Superior temporal gyrus (tissue), 1 donor: ENCODE data around the gene AKAP13.
"Not testable (repeated sequence)": the region's sequence is repeated elsewhere in the genome, so short reads cannot be mapped to it uniquely, and the experiment has no call there.

Experiments used
- DNase-seq: peaks from one replicate; pipeline ENCODE4 v3.0.0-alpha.2; 2016; ENCODE audit errors: extremely low spot score

Gene AKAP13

DNA sequence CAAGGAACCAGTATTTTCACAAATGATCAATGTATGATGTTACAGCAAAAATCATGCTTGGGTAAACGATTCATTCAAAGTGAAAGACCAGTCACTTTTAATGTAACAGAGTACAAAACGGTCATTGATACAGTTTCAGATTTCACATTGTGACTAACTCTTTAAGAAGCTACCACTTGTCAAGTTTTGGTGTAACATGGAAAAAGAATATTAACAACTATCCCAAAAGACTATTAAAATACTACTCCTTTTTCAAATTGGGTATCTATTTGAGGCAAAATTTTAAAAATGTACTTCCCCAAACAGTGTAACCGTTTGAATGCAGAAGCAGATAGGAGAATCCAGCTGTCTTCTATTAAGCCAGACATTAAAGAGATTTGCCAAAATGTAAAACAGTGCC, 31.7 kb downstream of the AKAP13 start:
- no peak for DNase-seq

DNA sequence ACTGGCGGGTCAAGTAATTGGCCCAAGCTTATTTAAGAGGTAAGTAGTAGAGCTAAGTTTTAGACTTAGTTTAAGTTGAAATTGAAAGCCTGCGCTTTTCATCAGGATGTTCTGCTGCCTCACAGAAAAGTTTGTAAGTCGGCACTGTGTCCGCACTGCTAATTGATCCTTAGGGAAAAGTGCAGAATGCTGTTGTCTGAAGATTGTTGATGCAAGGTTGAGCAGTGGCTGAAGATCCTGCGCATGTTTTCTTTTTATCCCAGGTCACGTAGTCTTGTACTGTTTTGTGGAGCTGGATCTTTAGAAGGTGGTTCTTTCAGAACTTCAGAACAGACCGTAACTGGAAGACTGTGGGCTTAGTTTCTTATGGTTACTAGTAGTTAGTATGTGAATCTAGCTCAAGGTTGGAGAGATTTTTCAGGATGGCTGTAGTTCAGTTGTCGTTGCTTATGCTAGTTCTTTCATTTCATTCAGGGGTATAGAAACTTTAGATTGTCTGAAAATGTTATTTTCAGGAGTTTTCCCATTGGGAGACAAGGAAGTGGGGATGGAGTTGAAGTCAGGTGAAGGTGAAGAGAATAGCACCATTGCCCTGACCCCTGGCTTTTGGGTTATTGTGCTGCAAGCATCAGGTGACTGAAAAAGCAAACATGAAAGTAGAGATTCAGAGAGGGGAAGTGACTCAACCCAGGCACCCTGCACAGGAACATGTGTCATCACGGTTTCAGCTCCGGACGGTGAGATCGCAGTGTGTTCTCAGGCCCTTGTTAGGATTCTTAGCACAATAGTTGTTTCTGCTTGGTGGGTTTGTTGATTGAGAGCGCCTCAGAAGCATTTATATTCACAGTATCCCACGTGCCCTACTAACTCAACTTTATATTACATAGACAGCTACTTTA, 32.8 kb downstream of the AKAP13 start:
- DNase-seq, result no peak

DNA sequence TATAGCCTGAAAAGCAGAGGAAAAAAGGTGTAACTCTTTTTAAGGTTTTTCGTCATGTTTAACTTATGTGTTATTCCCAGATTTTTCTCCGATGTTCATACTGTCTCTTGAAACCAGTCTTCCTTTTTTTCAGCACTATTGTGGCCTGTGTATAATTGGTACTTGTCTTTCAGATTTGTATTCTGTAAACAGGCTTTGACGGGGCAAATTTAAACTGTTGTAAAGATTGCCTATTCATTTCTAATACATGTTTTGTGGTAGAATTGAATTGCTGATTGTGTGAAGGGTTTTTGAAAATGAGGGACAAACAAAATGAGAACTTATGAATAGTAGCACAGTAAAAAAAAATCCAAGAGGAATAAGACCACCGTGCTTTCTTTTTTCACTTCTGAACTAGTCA, 33.6 kb downstream of the AKAP13 start:
- DNase-seq, result no peak

DNA sequence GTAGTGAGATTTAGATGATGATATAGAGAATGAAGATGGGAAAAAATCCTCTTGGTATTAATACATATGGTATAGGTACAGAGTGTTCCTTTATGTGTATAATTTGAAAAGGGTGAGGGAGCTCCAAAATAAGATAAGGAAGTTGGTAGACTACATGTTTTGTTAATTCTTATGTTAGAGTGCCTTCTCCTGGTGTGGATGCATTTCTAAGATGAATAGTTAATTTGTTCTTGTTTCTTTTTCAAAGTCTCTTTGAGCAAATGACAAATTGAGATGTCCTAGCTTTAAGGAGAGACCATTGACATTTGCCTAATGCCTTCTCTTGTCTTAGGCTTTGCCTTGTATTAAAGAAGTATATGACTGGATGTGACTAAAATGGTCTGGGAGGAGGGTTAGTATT, 34.1 kb downstream of the AKAP13 start:
- no peak for DNase-seq

DNA sequence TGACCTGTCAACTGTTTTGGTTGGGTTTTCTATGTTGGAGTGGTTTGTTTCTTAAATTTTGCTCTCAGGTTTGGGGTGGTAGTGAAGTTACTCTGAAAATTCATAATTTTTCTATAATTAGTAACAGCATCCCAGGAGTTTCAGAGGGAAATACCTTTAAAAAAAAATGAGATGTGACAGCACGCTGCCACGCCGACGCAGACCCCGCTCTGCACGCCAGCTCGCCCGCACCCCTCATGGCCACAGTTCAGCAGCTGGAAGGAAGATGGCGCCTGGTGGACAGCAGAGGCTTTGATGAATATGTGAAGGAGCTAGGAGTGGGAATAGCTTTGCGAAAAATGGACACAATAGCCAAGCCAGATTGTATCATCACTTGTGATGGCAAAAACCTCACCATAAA, 34.6 kb downstream of the AKAP13 start:
- no peak for DNase-seq

DNA sequence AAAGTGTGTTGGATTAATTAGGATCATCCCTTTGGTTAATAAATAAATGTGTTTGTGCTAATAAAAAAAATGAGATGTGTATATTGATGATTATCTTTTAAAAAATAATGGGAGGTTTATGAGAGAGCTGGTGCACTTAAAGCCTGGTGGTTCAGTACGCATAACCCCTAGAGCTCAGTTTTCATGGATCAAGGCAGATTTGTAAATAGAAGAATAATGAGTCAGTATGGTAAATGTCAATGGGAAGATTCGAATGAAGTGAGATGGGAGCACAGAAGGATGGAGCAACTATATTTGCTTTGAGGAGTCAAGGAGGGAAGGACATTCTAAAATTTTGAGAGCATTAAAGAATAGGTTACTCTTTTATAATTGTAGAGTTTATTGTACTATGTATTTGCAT, 35.4 kb downstream of the AKAP13 start:
- no peak for DNase-seq

DNA sequence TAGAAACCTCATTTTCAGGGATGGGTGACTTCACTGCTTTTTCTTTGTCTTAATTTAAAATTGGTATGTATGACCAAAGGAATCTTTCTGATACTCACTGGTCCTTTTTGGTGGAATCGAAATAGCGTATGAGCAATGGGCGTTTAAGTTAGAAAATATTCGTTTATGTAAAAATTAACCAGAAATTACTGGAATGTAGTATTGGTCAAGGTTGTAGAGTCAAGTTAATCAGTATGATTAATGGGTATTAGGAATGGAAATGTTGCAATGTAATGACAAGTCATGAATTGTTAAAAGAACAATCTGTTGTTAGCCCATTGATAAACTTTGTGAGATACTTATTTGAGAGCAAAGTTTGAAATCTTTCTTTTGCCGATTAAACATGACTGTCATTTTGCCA, 36.9 kb downstream of the AKAP13 start:
- no peak for DNase-seq

DNA sequence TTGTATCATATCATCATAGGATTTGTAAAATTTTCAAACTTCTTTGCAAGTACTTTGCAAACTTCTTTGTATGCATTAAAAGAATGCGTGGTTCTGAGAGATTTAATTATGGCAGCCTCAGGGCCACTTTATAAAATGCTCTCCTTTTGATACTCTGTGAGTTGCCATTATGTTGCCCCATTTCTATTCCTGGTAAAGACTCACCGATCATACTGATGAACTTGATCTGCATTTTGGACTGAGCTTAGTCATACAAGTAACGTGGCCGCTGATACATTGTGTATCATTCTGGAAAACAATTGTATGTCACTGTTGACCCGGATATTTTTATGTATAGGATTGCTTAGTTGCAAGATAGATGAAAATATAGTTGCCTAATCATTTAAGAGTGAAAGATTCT, 38.8 kb downstream of the AKAP13 start:
- no peak for DNase-seq

DNA sequence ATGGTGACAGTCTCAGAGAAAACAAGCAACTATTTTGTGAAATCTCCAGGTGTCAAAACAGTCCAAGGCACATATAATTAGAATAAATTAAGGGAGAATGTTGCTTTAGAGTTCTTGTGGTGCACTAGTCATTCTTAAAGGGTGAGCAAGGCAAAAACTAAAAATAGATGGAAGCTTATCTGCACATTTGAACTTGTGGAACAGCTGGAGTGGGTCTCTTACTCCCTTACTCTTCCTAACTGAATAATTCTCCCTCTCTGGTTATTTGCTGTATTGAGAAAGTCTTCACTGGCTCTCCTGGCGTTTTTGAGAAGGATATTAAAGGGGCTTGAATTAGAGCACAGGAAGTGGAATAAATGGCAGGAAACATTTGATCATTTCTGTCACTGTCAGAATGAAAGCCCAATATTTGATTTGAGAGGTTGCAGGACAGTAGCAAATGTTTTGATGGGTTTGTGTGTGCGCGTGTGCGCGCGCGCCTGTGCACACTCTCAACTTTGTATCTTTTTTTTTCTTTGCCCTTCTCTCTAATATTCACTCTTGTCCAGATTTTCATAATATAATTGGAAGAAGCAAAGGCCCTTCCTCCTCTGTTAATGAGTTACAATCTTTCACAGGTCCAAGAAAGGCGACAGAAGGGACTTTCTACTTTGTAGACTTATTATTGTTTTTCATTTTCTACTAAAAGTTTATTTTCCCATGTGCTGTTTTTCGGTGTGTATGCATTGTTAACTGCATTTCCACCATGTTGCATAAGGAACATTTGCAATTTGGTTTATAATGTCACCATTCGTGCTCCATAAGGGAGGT, 40.9 kb downstream of the AKAP13 start:
- DNase-seq, result no peak

DNA sequence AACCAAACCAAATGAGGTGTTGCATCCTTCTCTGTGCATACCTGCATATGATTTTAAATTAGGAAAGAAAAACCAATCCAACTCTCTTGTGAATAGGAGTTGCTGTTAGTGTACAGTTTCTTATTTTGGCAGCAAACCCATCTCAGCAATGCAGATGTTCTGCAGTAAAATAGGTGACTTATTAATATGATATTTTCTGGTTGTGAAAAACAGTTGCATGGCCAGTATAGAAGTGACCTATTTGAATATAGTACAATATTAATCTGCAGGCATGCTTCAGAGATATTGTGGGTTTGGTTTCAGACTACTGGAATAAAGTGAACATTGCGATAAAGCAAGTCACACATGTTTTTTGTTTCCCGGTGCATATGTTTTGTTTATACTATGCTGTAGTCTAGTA, 42.2 kb downstream of the AKAP13 start:
- no peak for DNase-seq

DNA sequence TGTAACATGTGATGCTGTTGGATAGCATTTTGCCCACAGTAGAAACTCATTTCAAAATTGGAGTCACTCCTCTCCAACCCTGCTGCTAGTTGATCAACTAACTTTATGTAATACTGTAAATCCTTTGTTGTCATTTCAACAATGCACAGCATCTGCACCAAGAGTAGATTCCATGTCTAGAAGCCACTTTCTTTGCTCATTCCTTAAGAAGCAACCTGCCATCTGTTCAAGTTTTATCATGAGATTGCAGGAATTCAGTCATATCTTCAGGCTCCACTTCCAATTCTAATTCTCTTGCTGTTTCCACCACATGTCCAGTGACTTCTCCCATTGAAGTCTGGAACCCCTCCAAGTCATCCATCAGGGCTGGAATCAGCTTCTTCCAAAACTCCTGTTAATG, 42.9 kb downstream of the AKAP13 start:
- DNase-seq, result no peak

DNA sequence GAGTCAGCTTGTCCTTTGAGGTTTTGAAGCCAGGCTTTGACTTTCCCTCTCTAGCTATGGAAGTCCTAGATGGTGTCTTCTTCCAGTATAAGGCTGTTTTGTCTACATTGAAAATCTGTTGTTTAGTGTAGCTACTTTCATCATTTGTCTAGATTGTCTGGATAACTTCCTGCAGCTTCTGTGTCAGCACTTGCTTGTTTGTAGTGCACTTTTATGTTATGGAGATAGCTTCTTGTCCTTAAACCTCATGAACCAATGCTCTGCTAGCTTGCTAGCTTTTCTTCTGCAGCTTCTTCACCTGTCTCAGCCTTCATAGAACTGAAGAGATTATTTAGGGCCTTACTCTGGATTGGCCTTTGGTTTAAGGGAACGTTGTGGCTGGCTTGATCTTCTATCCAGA, 43.8 kb downstream of the AKAP13 start:
- no peak for DNase-seq

DNA sequence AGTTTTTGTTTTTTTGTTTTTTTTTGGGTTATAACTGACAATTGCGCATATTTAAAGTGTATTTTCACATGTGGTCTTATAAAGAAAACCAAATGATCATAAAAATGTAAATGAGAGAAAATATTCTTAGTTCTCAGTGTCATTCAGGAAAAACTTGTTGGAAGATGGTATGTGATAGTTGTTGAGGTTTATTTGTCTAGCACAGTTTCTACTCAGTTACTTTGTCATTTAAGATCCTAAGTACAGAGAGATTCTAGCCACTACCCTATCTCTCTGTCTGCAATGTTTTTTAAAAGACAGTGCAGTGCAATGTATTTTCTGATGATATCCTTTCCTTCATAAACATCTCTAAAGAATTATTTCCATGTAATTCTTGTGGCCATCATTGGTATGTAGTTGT, 46.1 kb downstream of the AKAP13 start:
- no peak for DNase-seq

DNA sequence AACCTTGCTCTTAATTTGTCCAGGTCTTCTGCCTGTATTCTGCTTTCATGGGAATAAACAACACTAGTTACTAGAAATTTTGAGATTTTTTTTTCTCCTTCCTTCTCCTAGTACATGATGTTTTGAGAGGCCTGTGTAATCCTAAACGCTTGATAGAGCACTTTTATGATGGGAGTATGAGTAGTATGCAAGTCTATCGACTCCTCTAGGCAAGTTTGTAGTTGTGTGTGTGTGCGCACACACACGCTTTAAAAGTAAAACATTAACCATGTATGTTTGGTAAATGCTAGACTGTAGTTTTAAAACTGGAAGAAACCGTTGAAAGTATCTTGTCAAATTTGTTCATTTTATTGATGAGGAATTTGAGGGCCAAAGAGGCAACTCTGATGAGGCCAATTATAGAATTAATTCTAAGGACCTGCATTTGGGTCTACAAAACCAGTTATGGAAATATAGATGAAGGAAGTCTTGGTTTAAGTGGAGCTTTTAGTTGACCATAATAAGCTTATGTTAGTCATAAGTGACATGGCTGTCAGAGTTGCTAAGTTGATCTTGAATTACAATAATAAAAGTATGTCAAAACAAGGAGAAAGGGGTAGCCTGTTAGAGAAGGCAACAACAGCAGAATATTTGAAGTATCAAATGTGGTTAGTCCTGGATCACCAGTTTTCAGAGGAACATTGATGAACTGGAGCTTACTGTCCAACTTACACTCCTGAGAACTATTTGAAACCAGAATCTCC, 47.1 kb downstream of the AKAP13 start:
- DNase-seq, result no peak

DNA sequence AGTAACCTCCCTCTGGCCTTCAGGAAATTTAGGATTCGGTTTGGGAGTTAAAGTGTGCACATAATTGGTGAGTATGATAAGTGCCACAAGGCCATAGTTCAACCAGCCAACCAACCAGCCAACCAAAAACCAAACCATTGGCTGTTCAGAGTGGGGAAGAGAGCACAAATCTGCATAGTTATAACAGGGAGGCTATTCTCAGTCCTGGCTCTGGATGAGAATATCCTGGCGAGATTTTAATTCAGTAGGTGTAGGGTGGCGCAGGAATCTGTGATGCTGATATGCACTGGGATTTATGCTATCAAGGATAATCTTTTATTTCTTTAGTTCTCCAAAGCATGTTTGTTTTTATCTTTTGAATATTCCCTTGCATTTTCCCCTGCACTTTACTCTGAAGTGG, 49.1 kb downstream of the AKAP13 start:
- no peak for DNase-seq

DNA sequence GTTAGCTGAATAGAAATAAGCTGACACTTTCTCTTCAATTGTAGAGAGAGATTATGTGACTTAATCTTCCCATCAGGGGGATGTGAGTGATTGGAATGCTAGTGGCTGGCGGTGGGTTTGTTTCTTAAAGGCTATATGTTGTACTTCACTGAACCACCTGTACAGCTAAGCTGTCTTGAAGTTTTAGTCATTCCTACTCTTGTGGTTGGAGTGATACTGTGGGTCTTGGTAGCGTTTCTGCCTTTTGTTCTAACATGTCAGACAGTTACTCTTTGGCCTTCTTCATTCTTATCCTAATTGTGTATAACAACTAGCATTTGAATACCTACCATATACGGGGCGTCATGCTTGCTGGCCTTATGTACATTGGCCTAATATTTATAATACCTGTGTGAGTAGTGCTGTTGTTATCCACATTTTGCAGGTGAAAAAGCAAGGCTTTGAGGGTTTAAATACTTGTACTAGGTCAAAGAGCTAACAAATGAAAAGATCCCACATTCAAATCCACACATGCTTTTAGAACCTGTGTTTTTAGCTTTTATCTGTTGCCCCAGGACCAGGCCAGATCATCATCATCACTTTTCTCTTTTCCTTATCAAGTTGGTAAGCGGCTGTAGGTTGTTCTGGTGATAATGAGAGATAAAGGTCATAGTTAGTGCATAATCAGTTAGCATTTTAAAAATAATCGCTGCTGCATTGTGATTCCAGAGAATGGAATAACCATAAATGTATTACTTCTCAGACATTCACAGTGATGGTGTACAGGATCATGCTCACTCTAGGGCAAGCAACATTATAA, 50.2 kb downstream of the AKAP13 start:
- no peak for DNase-seq

DNA sequence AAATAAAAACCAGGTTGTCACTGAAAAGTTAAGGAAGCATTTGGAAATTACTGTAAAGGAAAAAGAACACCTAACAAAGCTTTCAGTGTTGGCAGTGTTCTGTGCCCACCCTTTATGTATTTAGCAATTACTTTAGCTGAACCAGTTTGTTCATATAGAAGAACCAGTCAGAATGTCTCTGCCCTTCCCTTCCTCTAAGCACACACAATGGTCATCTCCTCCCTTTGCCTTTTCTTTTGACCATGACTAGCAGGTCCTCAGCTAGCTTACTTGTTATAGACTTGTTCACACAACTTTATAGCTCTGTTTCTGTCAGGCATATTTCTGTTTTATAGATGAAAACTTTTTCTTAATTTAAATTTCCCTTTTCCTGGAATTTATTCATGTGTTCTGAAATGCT, 59.6 kb downstream of the AKAP13 start:
- DNase-seq, result no peak

DNA sequence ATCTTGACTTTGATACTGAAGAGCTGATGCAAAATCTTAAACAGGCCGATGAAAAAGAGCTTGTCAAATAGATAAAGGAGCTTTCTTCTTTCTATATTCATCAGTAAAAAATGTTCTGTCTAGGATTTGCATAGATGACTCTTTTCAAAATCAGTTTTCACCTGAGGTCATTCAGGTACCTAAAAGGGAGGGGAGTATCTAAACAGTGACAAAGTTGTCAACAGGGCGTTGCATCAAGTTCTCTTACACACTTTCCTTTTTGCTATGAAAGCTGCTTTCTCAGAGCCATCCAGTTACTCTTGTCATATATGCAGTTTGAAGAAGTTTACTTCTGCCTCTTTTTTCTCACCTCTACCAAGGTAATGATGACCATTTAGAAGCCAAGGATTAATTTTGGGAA, 60.0 kb downstream of the AKAP13 start:
- no peak for DNase-seq

DNA sequence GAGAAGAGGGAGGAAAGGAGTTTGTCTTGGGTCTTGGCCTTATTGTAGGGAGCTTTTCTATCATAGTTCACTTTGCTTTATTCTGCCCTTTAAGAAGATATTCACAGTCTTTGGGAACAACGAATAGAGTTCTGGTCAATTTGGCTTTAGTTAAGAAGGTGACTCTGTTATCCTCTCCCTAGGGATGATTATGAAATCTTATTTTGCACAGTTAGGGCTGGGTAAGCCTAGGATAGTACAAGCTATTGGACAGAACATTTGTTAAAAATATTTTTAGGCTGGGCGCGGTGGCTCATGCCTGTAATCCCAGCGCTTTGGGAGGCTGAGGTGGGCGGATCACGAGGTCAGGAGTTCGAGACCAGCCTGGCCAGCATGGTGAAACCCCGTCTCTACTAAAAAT, 61.5 kb downstream of the AKAP13 start:
- DNase-seq, result not testable (repeated sequence)

DNA sequence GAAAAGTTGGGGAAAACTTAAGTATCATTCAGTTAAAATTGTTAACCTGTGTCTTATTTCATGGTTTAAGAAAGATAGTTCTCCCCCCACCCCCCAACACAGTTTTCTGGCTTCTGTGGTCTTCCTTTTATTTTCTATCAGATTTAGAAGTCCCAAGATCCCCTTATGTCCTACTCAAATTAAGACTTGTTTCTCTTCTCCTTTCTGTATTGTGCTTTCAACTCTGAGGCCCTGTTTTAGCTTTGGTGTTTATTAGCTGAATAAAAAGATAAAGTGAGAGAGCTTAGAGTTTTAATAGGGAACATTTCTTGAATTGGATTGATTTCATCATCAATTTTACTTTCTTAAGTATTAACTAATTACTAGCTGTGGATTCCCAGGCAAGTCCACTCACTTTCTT, 62.6 kb downstream of the AKAP13 start:
- DNase-seq, result no peak

DNA sequence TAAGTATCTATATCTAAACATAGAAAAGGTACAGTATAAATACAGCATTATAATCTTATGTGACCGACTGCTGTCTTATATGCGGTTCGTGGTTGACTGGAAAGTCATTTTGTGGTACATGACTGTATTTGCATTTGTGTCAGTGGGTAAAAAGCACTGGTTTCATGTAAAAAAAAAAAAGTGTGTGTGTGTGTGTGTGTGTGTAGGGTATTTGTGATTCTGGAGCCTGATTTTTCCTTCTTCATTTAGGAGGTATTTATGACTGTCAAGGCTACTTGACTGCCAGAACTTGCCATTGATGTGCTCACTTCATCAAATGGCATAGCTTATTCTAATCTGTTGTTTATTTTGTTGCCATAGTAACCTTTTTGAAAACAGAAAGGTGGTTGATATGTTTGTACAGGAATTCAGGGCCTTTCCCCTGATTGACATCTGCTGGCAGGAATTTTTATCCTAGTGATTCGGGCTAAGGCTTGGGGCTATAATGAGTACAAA, 63.2 kb downstream of the AKAP13 start:
- DNase-seq, result no peak
